Nephron progenitor cell (in vitro differentiated cells): Measurements from ENCODE around the gene DENND4B.

Experiments used
- DNase-seq: peaks from one replicate; pipeline ENCODE4 v3.0.0; 2021
- H3K27ac Mint-ChIP-seq: 2 replicates; pipeline ENCODE4 v1.8.0; 2021; ENCODE audit warnings: mild to moderate bottlenecking, moderate library complexity, mixed read lengths
- H3K27me3 Mint-ChIP-seq: 2 replicates; pipeline ENCODE4 v1.8.0; 2021; ENCODE audit warnings: mild to moderate bottlenecking, low read depth, mixed read lengths; ENCODE audit not compliant: poor library complexity
- H3K36me3 Mint-ChIP-seq: 2 replicates; pipeline ENCODE4 v1.8.0; 2021; ENCODE audit warnings: low read depth, mixed read lengths
- H3K4me1 Mint-ChIP-seq: 2 replicates; pipeline ENCODE4 v1.8.0; 2021; ENCODE audit warnings: mixed read lengths
- H3K4me3 Mint-ChIP-seq: 2 replicates; pipeline ENCODE4 v1.8.0; 2021; ENCODE audit warnings: mild to moderate bottlenecking, moderate library complexity, mixed read lengths
- H3K9me3 Mint-ChIP-seq: 2 replicates; pipeline ENCODE4 v1.8.0; 2021; ENCODE audit warnings: mild to moderate bottlenecking, moderate library complexity, mixed read lengths
- CTCF ChIP-seq: fragments of 200-600 bp; sonication (generic); IDR thresholded peaks from 2 replicates; pipeline ENCODE4 v1.5.0; 2021; ENCODE audit warnings: antibody characterized with exemption

Gene DENND4B

GRCh38 chr1:153959454-153959853, 12.9 kb upstream of the DENND4B start:
- Mint-ChIP-seq H3K4me1 (peaks cover 78% of the 10 kb centered on the region), H3K9me3 (no peaks in the 10 kb centered on the region), H3K27ac (peak overlapping the region; percentile 10), H3K4me3 (peak overlapping the region; percentile 29), H3K36me3 (peaks cover 17% of the 10 kb centered on the region), H3K27me3 (no peaks in the 10 kb centered on the region)
- no peak for TF ChIP-seq CTCF
- no peak for DNase-seq

GRCh38 chr1:153958961-153959260, 12.4 kb upstream of the DENND4B start:
- DNase-seq: no peak
- Mint-ChIP-seq H3K27me3 (no peaks in the 10 kb centered on the region), H3K27ac (no peak overlapping the region), H3K36me3 (peaks cover 23% of the 10 kb centered on the region), H3K9me3 (no peaks in the 10 kb centered on the region), H3K4me3 (peak overlapping the region; percentile 93), H3K4me1 (peaks cover 78% of the 10 kb centered on the region)
- no peak for TF ChIP-seq CTCF

- Mint-ChIP-seq H3K4me1 (peaks cover 73% of the 10 kb centered on the region), H3K4me3 (peak within 1 kb of the TSS; percentile 93), H3K27me3 (no peaks in the 10 kb centered on the region), H3K27ac (peak within 1 kb of the TSS; percentile 99), H3K36me3 (peaks cover 23% of the 10 kb centered on the region), H3K9me3 (no peaks in the 10 kb centered on the region)
- TF ChIP-seq CTCF: no peak
- peak; percentile 98 for DNase-seq
These were observed 11.8 kb upstream of the DENND4B start, which contains the start of gene CRTC2 for GRCh38 chr1:153958111-153958960. Gene CRTC2 (minus strand): TSS chr1:153958612. CDS start chr1:153958497, 115 bp downstream.

GRCh38 chr1:153957744-153958110, 11.2 kb upstream of the DENND4B start:
- Mint-ChIP-seq H3K9me3 (no peaks in the 10 kb centered on the region), H3K4me1 (peaks cover 68% of the 10 kb centered on the region), H3K36me3 (peaks cover 23% of the 10 kb centered on the region), H3K27ac (peak overlapping the region; percentile 99), H3K27me3 (no peaks in the 10 kb centered on the region), H3K4me3 (peak overlapping the region; percentile 93)
- DNase-seq: no peak
- TF ChIP-seq CTCF: no peak

- Mint-ChIP-seq H3K4me1 (peaks cover 63% of the 10 kb centered on the region), H3K36me3 (peaks cover 28% of the 10 kb centered on the region), H3K4me3 (peak overlapping the region; percentile 93), H3K27ac (peak overlapping the region; percentile 99), H3K9me3 (no peaks in the 10 kb centered on the region), H3K27me3 (no peaks in the 10 kb centered on the region)
- DNase-seq: no peak
- TF ChIP-seq CTCF: no peak
These were observed 10.6 kb upstream of the DENND4B start for GRCh38 chr1:153956997-153957715.
